Brain microvascular endothelial cell (primary cell): ENCODE measurements around the gene HNRNPR.
"Not testable (repeated sequence)": the region's sequence is repeated elsewhere in the genome, so short reads cannot be mapped to it uniquely, and the experiment has no call there.

Source experiments
- DNase-seq: peaks from one replicate; pipeline ENCODE4 v3.0.0-alpha.2; 2020
- H3K27ac ChIP-seq: fragments of 250-450 bp; sonication (Bioruptor Pico); 2 replicates; pipeline ENCODE4 v1.5.1; 2020; ENCODE audit warnings: mild to moderate bottlenecking, moderate library complexity
- H3K27me3 ChIP-seq: fragments of 250-450 bp; sonication (Bioruptor Pico); replicated peaks from 2 replicates; pipeline ENCODE4 v1.5.1; 2020; ENCODE audit warnings: mild to moderate bottlenecking
- H3K36me3 ChIP-seq: fragments of 250-450 bp; sonication (Bioruptor Pico); replicated peaks from 2 replicates; pipeline ENCODE4 v1.5.1; 2020; ENCODE audit warnings: mild to moderate bottlenecking
- H3K4me3 ChIP-seq: 2 replicates; pipeline ENCODE4 v1.5.1; 2011; ENCODE audit warnings: low read depth, mild to moderate bottlenecking, control low read depth, low read length, moderate library complexity
- CTCF ChIP-seq: IDR thresholded peaks from 2 replicates; pipeline ENCODE4 v1.5.1; 2011; ENCODE audit warnings: low read depth, mild to moderate bottlenecking, moderate library complexity, low read length, control low read depth, inconsistent platforms; ENCODE audit errors: missing control alignments
- in situ Hi-C: cut with HindIII; loops from 2 replicates; pipeline ENCODE4 v1.10.0; 2017; ENCODE audit warnings: low sequenced_read_pairs, low pct_ligation_motif_present

The HNRNPR gene

GRCh38 chr1:23385119-23385621 lies 41.1 kb upstream of the HNRNPR start:
- Histone ChIP-seq H3K4me3 (no peak overlapping the region), H3K36me3 (no peaks in the 10 kb centered on the region), H3K27me3 (no peaks in the 10 kb centered on the region), H3K27ac (peak overlapping the region; percentile 28)
- in situ Hi-C loops, result no loop called here
- TF ChIP-seq CTCF, result no peak
- no peak for DNase-seq

GRCh38 chr1:23384312-23385058 lies 40.4 kb upstream of the HNRNPR start:
- Histone ChIP-seq H3K27ac (peak overlapping the region; percentile 28), H3K4me3 (no peak overlapping the region), H3K36me3 (no peaks in the 10 kb centered on the region), H3K27me3 (no peaks in the 10 kb centered on the region)
- no peak for TF ChIP-seq CTCF
- peak; percentile 76 for DNase-seq
- in situ Hi-C loops, result no loop called here

- H3K4me3 ChIP-seq, result no peak overlapping the region
- no peak for TF ChIP-seq CTCF
- DNase-seq, result no peak
- H3K27me3 ChIP-seq, result no peaks in the 10 kb centered on the region
- in situ Hi-C loops, result no loop called here
- H3K36me3 ChIP-seq, result no peaks in the 10 kb centered on the region
- H3K27ac ChIP-seq, result no peak overlapping the region
These were observed 39.7 kb upstream of the HNRNPR start for GRCh38 chr1:23383577-23384311.

GRCh38 chr1:23381233-23381885 lies 37.3 kb upstream of the HNRNPR start:
- no peak overlapping the region for H3K4me3 ChIP-seq
- H3K36me3 ChIP-seq, result no peaks in the 10 kb centered on the region
- no peak for TF ChIP-seq CTCF
- no peak for DNase-seq
- H3K27ac ChIP-seq, result no peak overlapping the region
- H3K27me3 ChIP-seq, result no peaks in the 10 kb centered on the region
- in situ Hi-C loops, result no loop called here

- H3K27ac ChIP-seq, result no peak overlapping the region
- no peaks in the 10 kb centered on the region for H3K27me3 ChIP-seq
- no peak for TF ChIP-seq CTCF
- in situ Hi-C loops, result no loop called here
- H3K4me3 ChIP-seq, result no peak overlapping the region
- H3K36me3 ChIP-seq, result no peaks in the 10 kb centered on the region
- no peak for DNase-seq
These were observed 36.6 kb upstream of the HNRNPR start for GRCh38 chr1:23380719-23381118.

- H3K27ac ChIP-seq, DNase-seq, H3K27me3 ChIP-seq, H3K4me3 ChIP-seq, H3K36me3 ChIP-seq, in situ Hi-C loops: not testable (repeated sequence)
These were observed 36.2 kb upstream of the HNRNPR start for GRCh38 chr1:23380236-23380635.
